ENCODE data around the gene ELFN1. TPM values are rescaled to one million over a fixed set of nuclear protein-coding genes. Genes with fewer than 3 reads are reported as not detected.
A peak's percentile ranks its signal among the peaks of the same experiment; 100 is the strongest.

The ELFN1 gene
- total and polyA plus RNA-seq, 9 of the 15 experiments (the other 6 are each of a cell fraction or from before 2014, with no cell fraction given) = 0.04 to 0.64 (median 0.18) TPM; not detected in 2

GRCh38 chr7:1724118-1724910 lies 54.2 kb downstream of the ELFN1 start:
- in situ Hi-C loops (cut with MboI) = no loop called here
- no peaks in the 10 kb centered on the region for H3K9me1 ChIP-seq (ENCODE audit: control insufficient read depth, insufficient read depth, low read length)
- ATAC-seq (no peak), FAIRE-seq (no peak), DNase-seq (ENCODE audit: extremely low read depth in 1 of 4, low spot score in 3 of 4) (no peak)
- H2AFZ ChIP-seq (ENCODE audit: low read depth, low read length) = no peak overlapping the region
- POLR2A ChIA-PET = no interaction called here
- 0 out of 2 replicates have a peak, but pooled peaks cover 3% of the 10 kb centered on the region for H4K20me1 ChIP-seq (replicated peaks; ENCODE audit: control insufficient read depth, insufficient read depth, low read length)
- CTCF ChIA-PET (ENCODE audit: low intra/inter-chr PET ratio) = no interaction called here
- H3K27ac ChIP-seq (ENCODE audit: extremely low read depth, low read depth, low read length) = no peak overlapping the region
- TF ChIP-seq ZNF695 (CRISPR knock-in tag; IDR thresholded peaks at IDR 0.05) (no peak), PYGO2 (tag; IDR thresholded peaks at IDR 0.05) (no peak), PHF21A (IDR thresholded peaks at IDR 0.05; ENCODE audit: borderline replicate concordance, low read depth) (no peak), HNRNPLL (IDR thresholded peaks at IDR 0.05; ENCODE audit: low read depth, low read length, poor library complexity, severe bottlenecking) (no peak), RBM25 (IDR thresholded peaks at IDR 0.05; ENCODE audit: low read depth, low read length, severe bottlenecking) (peak; percentile 64), EGR1 (conservative IDR thresholded peaks at IDR 0.05) (peak; percentile 4; the same call in 1 of the 2 replicates), KAT8 (IDR thresholded peaks at IDR 0.05; ENCODE audit: low read depth) (no peak), KLF16 (IDR thresholded peaks at IDR 0.05) (no peak), RB1 (IDR thresholded peaks at IDR 0.05; ENCODE audit: low read depth) (no peak), KLF6 (CRISPR knock-in tag; IDR thresholded peaks at IDR 0.05; ENCODE audit: borderline replicate concordance) (no peak), EP400 (IDR thresholded peaks at IDR 0.05) (no peak), ZNF561 (CRISPR knock-in tag; conservative IDR thresholded peaks at IDR 0.05) (no peak), ZBTB17 (CRISPR knock-in tag; IDR thresholded peaks at IDR 0.05) (no peak), ATF1 (CRISPR knock-in tag; IDR thresholded peaks at IDR 0.05) (no peak), ATF1 (tag; IDR thresholded peaks at IDR 0.05) (0 out of 2 replicates have a peak, but pooled peaks have one; percentile 15), CREB3 (tag; conservative IDR thresholded peaks at IDR 0.05; ENCODE audit: low read depth) (no peak), BCOR (IDR thresholded peaks at IDR 0.05) (0 out of 2 replicates have a peak, but pooled peaks have one; percentile 27), DNMT1 (IDR thresholded peaks at IDR 0.05) (no peak)
- H3K4me3 ChIP-seq = no peak overlapping the region
- peaks cover 32 to 57% of the 10 kb centered on the region in 2 experiments for H3K27me3 ChIP-seq (ENCODE audit: control insufficient read depth in 2 of 2, insufficient read depth in 2 of 2, low read length in 2 of 2)
- 0 out of 4 replicates have a peak overlapping the region, but pooled peaks of 1 of the 2 experiments have one; percentile 12 for H3K9ac ChIP-seq (ENCODE audit: insufficient read depth in 1 of 2, low read depth in 2 of 2, low read length in 2 of 2)
- H3K9me3 ChIP-seq (replicated peaks; ENCODE audit: control insufficient read depth, insufficient read depth, low read depth, low read length) = no peaks in the 10 kb centered on the region
- 16% methylated on average over 21 of the region's 21 CpGs for WGBS (ENCODE audit: insufficient coverage, low coverage, missing lambda C conversion rate)
- no peaks in the 10 kb centered on the region for H3K79me2 ChIP-seq (ENCODE audit: control insufficient read depth, insufficient read depth, low read length)
- intact Hi-C loops (cut with micrococcal nuclease) = no loop called here
- no peak overlapping the region for H3K4me2 ChIP-seq (ENCODE audit: insufficient read depth, low read length)
- no peaks in the 10 kb centered on the region for H3K36me3 ChIP-seq (ENCODE audit: control insufficient read depth, insufficient read depth, low read length)
- no TSS peak for BruUV-seq (replicated peaks)
- peaks cover 0 to 22% of the 10 kb centered on the region in 2 experiments; a peak in 1 of 5 replicates for H3K4me1 ChIP-seq (replicated peaks in 1 of 2; ENCODE audit: control insufficient read depth in 2 of 2, insufficient read depth in 2 of 2, low read length in 2 of 2)
